HCT116 (cell line): ENCODE data around the gene FAM234B. TPM values are rescaled to one million over a fixed set of nuclear protein-coding genes. Genes with fewer than 3 reads are reported as not detected.

Source experiments
- ATAC-seq: fragments of 200-7000 bp; cut with Tn5 transposase; 2 replicates; pipeline ENCODE4 v1.9.1; 2020; ENCODE audit warnings: mild to moderate bottlenecking, moderate library complexity
- BruUV-seq: library from RNA; stranded (reverse); fragments of 400-500 nt; replicated peaks from 2 replicates; lab custom pipeline; 2021; lab: Mats Ljungman, UMichigan
- CTCF ChIA-PET: fragments of 300-600 bp; sonication (Branson Sonifier 250); formaldehyde crosslinking; loops from one replicate; lab custom pipeline; 2021; ENCODE audit warnings: antibody characterized with exemption; lab: Charles Lee
- POLR2A ChIA-PET: fragments of 300-600, 350-600 bp; sonication (Branson Sonifier 250); formaldehyde crosslinking; loops from one replicate; lab custom pipeline; 2021; ENCODE audit warnings: antibody characterized with exemption; lab: Charles Lee
- RAD21 ChIA-PET, 2 experiments: fragments of 300-600 bp; sonication (Branson Sonifier 250); formaldehyde crosslinking; loops; one replicate each; lab custom pipeline; 2023; ENCODE audit warnings: low total read pairs in 2 of 2; ENCODE audit not compliant: uncharacterized antibody in 2 of 2, unreplicated experiment in 2 of 2, low non-redundant PET in 1 of 2; lab: Charles Lee
- DNase-seq: peaks from one replicate; pipeline ENCODE4 v3.0.0-alpha.2; 2010; ENCODE audit warnings: low read depth, low spot score
- H2AFZ ChIP-seq: fragments of 200-600 bp; shearing (Covaris generic), sonication (generic); 2 replicates; pipeline ENCODE4 v1.6.1; 2017; ENCODE audit warnings: low read depth, mixed run types, mixed read lengths, antibody characterized with exemption, low read length; ENCODE audit not compliant: poor library complexity, severe bottlenecking
- H3K27ac ChIP-seq: 2 replicates; pipeline ENCODE4 v1.5.1; 2012; ENCODE audit warnings: low read depth, low read length
- H3K27me3 ChIP-seq: fragments of 200-600 bp; sonication (generic); 2 replicates; pipeline ENCODE4 v1.6.1; 2016; ENCODE audit warnings: mixed run types, low read length, mixed read lengths; ENCODE audit not compliant: insufficient read depth
- H3K36me3 ChIP-seq, 2 experiments: fragments of 200-500 bp in 1 of 2; fragments of 200-600 bp in 1 of 2; sonication (Bioruptor generic) in 1 of 2; sonication (generic) in 1 of 2; 2 replicates each; pipeline versions ENCODE4 v1.5.1 to v1.6.1; 2014 to 2016; ENCODE audit warnings: low read length in 2 of 2, inconsistent platforms in 1 of 2, mixed read lengths in 1 of 2, mixed run types in 1 of 2; ENCODE audit not compliant: insufficient read depth in 2 of 2, control insufficient read depth in 1 of 2
- H3K4me1 ChIP-seq, 2 experiments: fragments of 200-600 bp in 1 of 2; sonication (generic) in 1 of 2; 2 replicates each; pipeline versions ENCODE4 v1.5.1 to v1.6.1; 2012 to 2017; ENCODE audit warnings: low read length in 2 of 2, inconsistent platforms in 1 of 2, mild to moderate bottlenecking in 1 of 2, mixed read lengths in 1 of 2, mixed run types in 1 of 2, moderate library complexity in 1 of 2; ENCODE audit not compliant: insufficient read depth in 2 of 2, control insufficient read depth in 1 of 2
- H3K4me2 ChIP-seq: fragments of 200-600 bp; sonication (generic); 2 replicates; pipeline ENCODE4 v1.6.1; 2017; ENCODE audit warnings: mixed run types, low read length, mixed read lengths
- H3K4me3 ChIP-seq, 2 experiments: fragments of 200-600 bp in 1 of 2; sonication (generic) in 1 of 2; replicated peaks in 1 of 2; 2 replicates each; pipeline ENCODE4 v1.5.1; 2011 to 2016; ENCODE audit warnings: low read length in 2 of 2, control low read depth in 1 of 2, low read depth in 1 of 2, mild to moderate bottlenecking in 1 of 2, mixed read lengths in 1 of 2, mixed run types in 1 of 2
- H3K79me2 ChIP-seq: fragments of 200-600 bp; sonication (generic); 2 replicates; pipeline ENCODE4 v1.6.1; 2017; ENCODE audit warnings: mild to moderate bottlenecking, mixed run types, low read length, moderate library complexity, mixed read lengths; ENCODE audit not compliant: insufficient read depth
- H3K9ac ChIP-seq: fragments of 200-600 bp; sonication (generic); 2 replicates; pipeline ENCODE4 v1.6.1; 2016; ENCODE audit warnings: low read length, mixed read lengths
- H3K9me2 ChIP-seq: fragments of 200-600 bp; sonication (generic), shearing (Covaris generic); 2 replicates; pipeline ENCODE4 v1.6.1; 2017; ENCODE audit warnings: mixed run types, mild to moderate bottlenecking, moderate library complexity; ENCODE audit not compliant: insufficient read depth
- H3K9me3 ChIP-seq, 2 experiments: fragments of 200-500 bp in 1 of 2; fragments of 200-600 bp in 1 of 2; sonication (Bioruptor generic) in 1 of 2; sonication (generic) in 1 of 2; 2 replicates each; pipeline ENCODE4 v1.6.1; 2014 to 2017; ENCODE audit warnings: low read length in 2 of 2, mixed read lengths in 2 of 2, inconsistent platforms in 1 of 2, low read depth in 1 of 2, mild to moderate bottlenecking in 1 of 2, mixed run types in 1 of 2, moderate library complexity in 1 of 2; ENCODE audit not compliant: control insufficient read depth in 1 of 2, insufficient read depth in 1 of 2
- H4K20me1 ChIP-seq: fragments of 200-600 bp; sonication (generic), shearing (Covaris generic); 2 replicates; pipeline ENCODE4 v1.6.1; 2017; ENCODE audit warnings: mixed run types, mild to moderate bottlenecking, moderate library complexity; ENCODE audit not compliant: insufficient read depth
- ATF3 ChIP-seq: IDR thresholded peaks from 2 replicates; pipeline ENCODE4 v1.6.1; 2012
- CBX3 ChIP-seq: IDR thresholded peaks from 2 replicates; pipeline ENCODE4 v1.6.1; 2012; ENCODE audit warnings: low read depth
- CEBPB ChIP-seq: IDR thresholded peaks from 2 replicates; pipeline ENCODE4 v1.6.1; 2012; ENCODE audit warnings: low read depth
- EGR1 ChIP-seq: IDR thresholded peaks from 2 replicates; pipeline ENCODE4 v1.6.1; 2012; ENCODE audit warnings: low read depth
- ELF1 ChIP-seq: IDR thresholded peaks from 2 replicates; pipeline ENCODE4 v1.6.1; 2012; ENCODE audit warnings: low read depth, borderline replicate concordance
- EZH2phosphoT487 ChIP-seq: fragments of 200-600 bp; IDR thresholded peaks from 2 replicates; pipeline ENCODE4 v1.6.1; 2018; ENCODE audit warnings: antibody characterized with exemption, borderline replicate concordance
- FOSL1 ChIP-seq: IDR thresholded peaks from 2 replicates; pipeline ENCODE4 v1.6.1; 2012; ENCODE audit warnings: low read depth
- JUND ChIP-seq: IDR thresholded peaks from 2 replicates; pipeline ENCODE4 v1.6.1; 2012
- MAX ChIP-seq: IDR thresholded peaks from 2 replicates; pipeline ENCODE4 v1.6.1; 2012
- POLR2A ChIP-seq: IDR thresholded peaks from 2 replicates; pipeline ENCODE4 v1.7.0; 2011; ENCODE audit warnings: borderline replicate concordance; ENCODE audit not compliant: insufficient read depth, insufficient read length; ENCODE audit errors: extremely low read depth
- POLR2AphosphoS5 ChIP-seq: IDR thresholded peaks from 2 replicates; pipeline ENCODE4 v1.6.1; 2011; ENCODE audit warnings: mild to moderate bottlenecking, low read depth, low read length, moderate library complexity
- RAD21 ChIP-seq: IDR thresholded peaks from 2 replicates; pipeline ENCODE4 v1.6.1; 2012; ENCODE audit warnings: low read depth, mild to moderate bottlenecking
- SIN3A ChIP-seq: IDR thresholded peaks from 2 replicates; pipeline ENCODE4 v1.6.1; 2012; ENCODE audit warnings: low read depth
- SP1 ChIP-seq: IDR thresholded peaks from 2 replicates; pipeline ENCODE4 v1.6.1; 2012; ENCODE audit warnings: low read depth
- SRF ChIP-seq: IDR thresholded peaks from 2 replicates; pipeline ENCODE4 v1.6.1; 2012; ENCODE audit warnings: low read depth
- YY1 ChIP-seq: IDR thresholded peaks from 2 replicates; pipeline ENCODE4 v1.6.1; 2011; ENCODE audit warnings: low read length, low read depth, moderate library complexity, mild to moderate bottlenecking; ENCODE audit not compliant: insufficient replicate concordance; ENCODE audit errors: extremely low read depth
- ZBTB33 ChIP-seq: IDR thresholded peaks from 2 replicates; pipeline ENCODE4 v1.6.1; 2011; ENCODE audit warnings: mild to moderate bottlenecking, low read length, moderate library complexity; ENCODE audit not compliant: insufficient replicate concordance; ENCODE audit errors: extremely low read depth
- ZFX ChIP-seq: fragments of 450-650 bp; IDR thresholded peaks from 2 replicates; pipeline ENCODE4 v1.6.1; 2017
- intact Hi-C: fragments of 100-400 bp; cut with micrococcal nuclease; formaldehyde crosslinking; loops from 2 replicates; pipeline ENCODE4 v1.10.0; 2022
- total RNA-seq: library from RNA; stranded (reverse); gene quantifications from one replicate; pipeline ENCODE4 v1.2.1, GENCODE V29; 2021; ENCODE audit not compliant: unreplicated experiment

The FAM234B gene
- total RNA-seq, 1 experiment from 2014 or later, result 15.9 TPM

GRCh38 chr12:13046964-13047363, 2.8 kb downstream of the FAM234B start:
- no peak for DNase-seq
- POLR2A ChIA-PET, result no interaction called here
- no peaks in the 10 kb centered on the region for H4K20me1 ChIP-seq
- peaks cover 5 to 14% of the 10 kb centered on the region in 2 experiments; a peak in 3 of 4 replicates for H3K4me1 ChIP-seq
- H3K36me3 ChIP-seq, result no peaks in the 10 kb centered on the region
- no peak for TF ChIP-seq POLR2A
- no peak for TF ChIP-seq CEBPB
- no peak for TF ChIP-seq POLR2AphosphoS5
- TF ChIP-seq ZFX, result no peak
- no peak for TF ChIP-seq ZBTB33
- no peak for TF ChIP-seq ELF1
- no peak for TF ChIP-seq ATF3
- no peak for TF ChIP-seq EZH2phosphoT487
- TF ChIP-seq EGR1, result no peak
- TF ChIP-seq SP1, result no peak
- TF ChIP-seq RAD21, result no peak
- TF ChIP-seq YY1, result no peak
- TF ChIP-seq CBX3, result no peak
- no peak for TF ChIP-seq FOSL1
- TF ChIP-seq JUND, result no peak
- TF ChIP-seq SRF, result no peak
- TF ChIP-seq MAX, result no peak
- TF ChIP-seq SIN3A, result no peak
- H2AFZ ChIP-seq, result no peak overlapping the region
- no peak overlapping the region for H3K27ac ChIP-seq
- H3K4me2 ChIP-seq, result no peak overlapping the region
- CTCF ChIA-PET, result interaction anchor here (1.4 kb wide), 1 partner anchor 165 kb away, joined by 3 read pairs; no protein-coding TSS in a partner anchor
- no TSS peak for BruUV-seq
- intact Hi-C loops, result no loop called here
- H3K4me3 ChIP-seq, result no peak overlapping the region
- ATAC-seq, result no peak
- H3K79me2 ChIP-seq, result peaks cover 12% of the 10 kb centered on the region
- no peak overlapping the region for H3K9ac ChIP-seq
- RAD21 ChIA-PET, result no interaction called here
- H3K27me3 ChIP-seq, result no peaks in the 10 kb centered on the region
- H3K9me3 ChIP-seq, result no peaks in the 10 kb centered on the region
- H3K9me2 ChIP-seq, result no peaks in the 10 kb centered on the region
